ENCODE data around the gene AKR1C8. TPM values are rescaled to one million over a fixed set of nuclear protein-coding genes. Genes with fewer than 3 reads are reported as not detected.
"Not testable (repeated sequence)": the region's sequence is repeated elsewhere in the genome, so short reads cannot be mapped to it uniquely, and the experiment has no call there.

AKR1C8 gene
- total RNA-seq, 1 experiment from 2014 or later: not detected

DNA sequence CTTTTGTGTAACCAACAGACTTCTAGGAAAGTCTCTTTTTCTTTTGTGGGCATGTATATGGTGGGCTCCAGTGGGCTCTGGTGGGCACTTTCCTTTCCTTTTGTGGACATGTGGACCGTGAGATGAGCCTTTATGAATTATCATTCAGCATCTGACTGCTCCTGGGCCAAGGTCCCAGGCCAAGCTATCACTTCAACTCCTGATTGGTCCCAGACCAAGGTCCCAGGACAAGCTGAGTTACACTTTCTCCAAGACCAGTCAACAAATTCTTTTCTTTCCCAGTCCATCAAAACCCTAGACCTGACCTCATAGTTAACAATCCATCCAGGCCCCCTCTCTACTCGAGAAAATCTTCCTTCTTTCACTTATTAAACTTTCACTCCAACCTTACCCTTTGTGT, 1.0 kb downstream of the AKR1C8 start:
- Mint-ChIP-seq H3K27ac (ENCODE audit: unreplicated experiment) (no peak overlapping the region), H3K27me3 (ENCODE audit: unreplicated experiment) (no peaks in the 10 kb centered on the region), H3K36me3 (ENCODE audit: insufficient read depth, unreplicated experiment) (no peaks in the 10 kb centered on the region), H3K4me1 (ENCODE audit: low read depth, unreplicated experiment) (no peaks in the 10 kb centered on the region), H3K4me3 (ENCODE audit: low read depth, unreplicated experiment) (no peak overlapping the region), H3K9me3 (ENCODE audit: low read depth, unreplicated experiment) (peaks cover 3% of the 10 kb centered on the region)
- intact Hi-C loops (cut with micrococcal nuclease; ENCODE audit: unreplicated experiment): no loop called here
- no peak for DNase-seq
- CTCF ChIA-PET: no interaction called here
- BruUV-seq (replicated peaks): no TSS peak
- TF ChIP-seq, protein P1, sequence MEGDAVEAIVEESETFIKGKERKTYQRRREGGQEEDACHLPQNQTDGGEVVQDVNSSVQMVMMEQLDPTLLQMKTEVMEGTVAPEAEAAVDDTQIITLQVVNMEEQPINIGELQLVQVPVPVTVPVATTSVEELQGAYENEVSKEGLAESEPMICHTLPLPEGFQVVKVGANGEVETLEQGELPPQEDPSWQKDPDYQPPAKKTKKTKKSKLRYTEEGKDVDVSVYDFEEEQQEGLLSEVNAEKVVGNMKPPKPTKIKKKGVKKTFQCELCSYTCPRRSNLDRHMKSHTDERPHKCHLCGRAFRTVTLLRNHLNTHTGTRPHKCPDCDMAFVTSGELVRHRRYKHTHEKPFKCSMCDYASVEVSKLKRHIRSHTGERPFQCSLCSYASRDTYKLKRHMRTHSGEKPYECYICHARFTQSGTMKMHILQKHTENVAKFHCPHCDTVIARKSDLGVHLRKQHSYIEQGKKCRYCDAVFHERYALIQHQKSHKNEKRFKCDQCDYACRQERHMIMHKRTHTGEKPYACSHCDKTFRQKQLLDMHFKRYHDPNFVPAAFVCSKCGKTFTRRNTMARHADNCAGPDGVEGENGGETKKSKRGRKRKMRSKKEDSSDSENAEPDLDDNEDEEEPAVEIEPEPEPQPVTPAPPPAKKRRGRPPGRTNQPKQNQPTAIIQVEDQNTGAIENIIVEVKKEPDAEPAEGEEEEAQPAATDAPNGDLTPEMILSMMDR (IDR thresholded peaks at IDR 0.05; ENCODE audit: unreplicated experiment): no peak

DNA sequence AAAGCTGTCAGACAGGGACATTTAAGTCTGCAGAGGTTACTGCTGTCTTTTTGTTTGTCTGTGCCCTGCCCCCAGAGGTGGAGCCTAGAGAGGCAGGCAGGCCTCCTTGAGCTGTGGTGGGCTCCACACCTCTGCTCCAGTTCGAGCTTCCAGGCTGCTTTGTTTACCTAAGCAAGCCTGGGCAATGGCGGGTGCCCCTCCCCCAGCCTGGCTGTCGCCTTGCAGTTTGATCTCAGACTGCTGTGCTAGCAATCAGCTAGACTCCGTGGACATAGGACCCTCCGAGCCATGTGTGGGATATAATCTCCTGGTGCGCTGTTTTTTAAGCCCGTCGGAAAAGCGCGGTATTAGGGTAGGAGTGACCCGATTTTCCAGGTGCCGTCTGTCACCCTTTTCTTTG, 4.4 kb downstream of the AKR1C8 start:
- H3K4me3 Mint-ChIP-seq (ENCODE audit: low read depth, unreplicated experiment); H3K27me3 Mint-ChIP-seq (ENCODE audit: unreplicated experiment); H3K4me1 Mint-ChIP-seq (ENCODE audit: low read depth, unreplicated experiment); H3K27ac Mint-ChIP-seq (ENCODE audit: unreplicated experiment); CTCF ChIA-PET; DNase-seq; BruUV-seq (replicated peaks); H3K36me3 Mint-ChIP-seq (ENCODE audit: insufficient read depth, unreplicated experiment); H3K9me3 Mint-ChIP-seq (ENCODE audit: low read depth, unreplicated experiment); intact Hi-C loops (cut with micrococcal nuclease; ENCODE audit: unreplicated experiment): not testable (repeated sequence)

DNA sequence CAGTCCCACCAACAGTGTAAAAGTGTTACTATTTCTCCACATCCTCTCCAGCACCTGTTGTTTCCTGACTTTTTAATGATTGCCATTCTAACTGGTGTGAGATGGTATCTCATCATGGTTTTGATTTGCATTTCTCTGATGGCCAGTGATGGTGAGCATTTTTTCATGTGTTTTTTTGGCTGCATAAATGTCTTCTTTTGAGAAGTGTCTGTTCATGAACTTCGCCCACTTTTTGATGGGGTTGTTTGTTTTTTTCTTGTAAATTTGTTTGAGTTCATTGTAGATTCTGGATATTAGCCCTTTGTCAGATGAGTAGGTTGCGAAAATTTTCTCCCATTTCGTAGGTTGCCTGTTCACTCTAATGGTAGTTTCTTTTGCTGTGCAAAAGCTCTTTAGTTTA, 9.4 kb downstream of the AKR1C8 start:
- H3K27ac Mint-ChIP-seq (ENCODE audit: unreplicated experiment); intact Hi-C loops (cut with micrococcal nuclease; ENCODE audit: unreplicated experiment); H3K4me3 Mint-ChIP-seq (ENCODE audit: low read depth, unreplicated experiment); H3K4me1 Mint-ChIP-seq (ENCODE audit: low read depth, unreplicated experiment); BruUV-seq (replicated peaks); H3K27me3 Mint-ChIP-seq (ENCODE audit: unreplicated experiment); H3K36me3 Mint-ChIP-seq (ENCODE audit: insufficient read depth, unreplicated experiment); DNase-seq; CTCF ChIA-PET: not testable (repeated sequence)
- H3K9me3 Mint-ChIP-seq (ENCODE audit: low read depth, unreplicated experiment): peaks cover 10% of the 10 kb centered on the region

DNA sequence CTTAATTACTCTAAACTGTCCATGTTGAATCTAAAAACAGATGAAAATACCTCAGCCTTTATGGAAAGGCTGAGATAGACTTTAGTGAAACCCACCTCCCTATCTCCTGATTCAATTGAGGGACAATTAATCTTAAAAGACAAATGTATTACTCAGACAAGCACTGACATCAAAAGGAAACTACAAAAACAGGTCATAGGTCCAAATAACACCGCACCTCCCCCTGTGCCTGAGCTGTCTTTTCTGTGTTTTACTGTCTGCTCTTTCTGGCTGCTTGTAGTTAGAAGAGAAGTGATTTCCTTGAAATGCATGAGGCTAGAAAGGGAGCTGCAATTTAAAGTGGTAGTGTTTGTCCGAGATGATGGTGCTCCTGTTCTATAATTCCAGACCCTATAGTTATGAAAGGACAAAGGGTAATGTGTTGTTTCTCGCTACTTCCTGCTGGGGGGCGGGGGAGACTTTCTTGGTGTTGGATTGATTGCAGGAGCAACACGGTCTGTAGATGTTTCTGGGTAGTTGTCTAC, 16.0 kb downstream of the AKR1C8 start:
- H3K27ac Mint-ChIP-seq (ENCODE audit: unreplicated experiment): no peak overlapping the region
- no TSS peak for BruUV-seq (replicated peaks)
- no peak for DNase-seq
- H3K4me3 Mint-ChIP-seq (ENCODE audit: low read depth, unreplicated experiment): no peak overlapping the region
- CTCF ChIA-PET: no interaction called here
- peaks cover 24% of the 10 kb centered on the region for H3K9me3 Mint-ChIP-seq (ENCODE audit: low read depth, unreplicated experiment)
- H3K4me1 Mint-ChIP-seq (ENCODE audit: low read depth, unreplicated experiment): no peaks in the 10 kb centered on the region
- TF ChIP-seq, protein P1 (IDR thresholded peaks at IDR 0.05; ENCODE audit: unreplicated experiment): no peak
- H3K27me3 Mint-ChIP-seq (ENCODE audit: unreplicated experiment): no peaks in the 10 kb centered on the region
- no peaks in the 10 kb centered on the region for H3K36me3 Mint-ChIP-seq (ENCODE audit: insufficient read depth, unreplicated experiment)
- intact Hi-C loops (cut with micrococcal nuclease; ENCODE audit: unreplicated experiment): no loop called here

DNA sequence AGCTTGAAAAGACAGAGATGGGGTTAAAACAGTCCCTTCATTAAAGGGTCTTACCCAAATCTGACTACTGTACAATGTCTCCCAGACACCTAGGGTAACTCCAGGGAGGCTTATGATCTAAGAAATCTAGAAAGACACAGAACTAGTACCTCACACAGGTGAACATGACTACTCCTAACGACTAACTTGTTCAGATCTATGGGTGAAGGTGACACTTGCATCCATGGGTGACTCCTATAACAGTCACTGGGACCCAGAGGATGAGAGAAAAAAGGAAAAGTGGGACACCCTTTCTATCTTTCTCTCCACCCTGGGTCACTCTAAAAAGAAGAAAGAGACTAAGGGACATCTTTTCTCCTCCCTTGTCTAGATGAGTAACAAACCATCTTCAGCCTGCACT, 19.2 kb downstream of the AKR1C8 start:
- no peak overlapping the region for H3K4me3 Mint-ChIP-seq (ENCODE audit: low read depth, unreplicated experiment)
- H3K27me3 Mint-ChIP-seq (ENCODE audit: unreplicated experiment): no peaks in the 10 kb centered on the region
- TF ChIP-seq, protein P1 (IDR thresholded peaks at IDR 0.05; ENCODE audit: unreplicated experiment): no peak
- intact Hi-C loops (cut with micrococcal nuclease; ENCODE audit: unreplicated experiment): no loop called here
- no peak overlapping the region for H3K27ac Mint-ChIP-seq (ENCODE audit: unreplicated experiment)
- no TSS peak for BruUV-seq (replicated peaks)
- H3K36me3 Mint-ChIP-seq (ENCODE audit: insufficient read depth, unreplicated experiment): no peaks in the 10 kb centered on the region
- H3K4me1 Mint-ChIP-seq (ENCODE audit: low read depth, unreplicated experiment): no peaks in the 10 kb centered on the region
- DNase-seq: no peak
- H3K9me3 Mint-ChIP-seq (ENCODE audit: low read depth, unreplicated experiment): peaks cover 25% of the 10 kb centered on the region
- CTCF ChIA-PET: no interaction called here
